CD4-positive, alpha-beta T cell treated with Interleukin-4 for 1 hour (primary cell): ENCODE results near the gene HAUS8.
A peak's percentile ranks its signal among the peaks of the same experiment; 100 is the strongest.
"Not testable (repeated sequence)": the region's sequence is repeated elsewhere in the genome, so short reads cannot be mapped to it uniquely, and the experiment has no call there.

Experiments
- DNase-seq, 2 donors: peaks; one replicate each; pipeline ENCODE4 v3.0.0-alpha.2; 2020 to 2022

The HAUS8 gene

DNA sequence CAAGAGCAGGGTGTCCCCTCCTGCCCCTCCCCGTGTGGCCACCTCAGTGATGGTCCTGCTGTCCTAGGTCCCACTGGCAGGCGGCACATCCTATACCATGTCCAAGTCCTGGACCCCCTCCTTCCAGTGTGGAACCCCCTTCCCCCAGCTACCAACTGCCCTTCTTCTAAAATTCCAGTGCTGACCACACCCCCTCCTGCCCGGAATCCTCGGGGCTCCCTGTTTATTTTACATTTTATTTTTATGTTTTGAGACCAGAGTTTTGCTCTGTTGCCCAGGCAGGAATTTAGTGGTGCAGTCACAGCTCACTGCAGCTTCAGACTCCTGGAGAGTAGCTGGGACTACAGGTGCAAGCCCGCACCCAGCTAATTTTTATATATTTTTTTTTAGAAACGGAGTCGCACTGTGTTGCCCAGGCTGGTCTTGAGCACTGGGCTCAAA, 47.7 kb downstream of the HAUS8 start:
- DNase-seq = no peak

- no peak for DNase-seq
These were observed 48.3 kb downstream of the HAUS8 start, which contains the start of gene CPAMD8 for GRCh38 chr19:17026706-17027534. TSS of gene CPAMD8 (minus strand) at chr19:17026810. CDS start at chr19:17026642, 168 bp downstream.

GRCh38 chr19:17025991-17026658, 49.1 kb downstream of the HAUS8 start:
- peak; percentile 10 to 27 for DNase-seq

GRCh38 chr19:17025361-17025760, 49.9 kb downstream of the HAUS8 start:
- no peak for DNase-seq

DNA sequence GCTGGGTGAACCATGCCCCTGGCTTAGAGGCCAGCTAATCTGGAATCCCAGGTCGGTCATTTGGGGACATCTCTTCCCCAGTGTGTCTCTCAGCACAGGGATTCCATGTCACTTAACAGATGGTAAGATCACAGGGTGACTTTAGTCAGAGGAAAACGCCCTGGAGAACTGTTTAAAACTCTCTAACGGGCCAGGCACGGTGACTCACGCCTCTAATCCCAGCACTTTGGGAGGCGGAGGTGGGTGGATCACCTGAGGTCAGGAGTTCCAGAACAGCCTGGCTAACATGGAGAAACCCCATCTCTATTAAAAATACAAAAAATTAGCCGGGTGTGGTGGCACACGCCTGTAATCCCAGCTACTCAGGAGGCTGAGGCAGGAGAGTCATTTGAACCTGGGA, 50.3 kb downstream of the HAUS8 start:
- not testable (repeated sequence) for DNase-seq

GRCh38 chr19:17023805-17024204, 51.4 kb downstream of the HAUS8 start:
- no peak for DNase-seq

DNA sequence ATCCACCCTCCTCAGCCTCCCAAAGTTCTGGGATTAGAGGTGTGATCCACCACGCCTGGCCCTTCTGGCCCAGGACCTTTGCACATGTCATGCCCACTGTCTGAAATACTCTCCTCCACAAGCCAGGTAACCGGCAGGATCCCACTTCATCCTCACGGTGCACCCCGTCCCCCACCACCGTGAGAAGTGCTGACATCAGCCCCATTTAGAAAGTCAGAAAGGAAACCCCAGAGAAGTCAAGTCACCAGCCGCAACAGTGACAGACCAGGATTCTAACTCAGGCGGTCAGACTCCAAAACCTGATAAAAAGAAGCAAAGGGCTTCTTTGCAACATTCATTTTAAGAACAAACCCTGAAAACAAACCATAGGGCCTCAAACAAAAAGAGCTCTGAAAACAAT, 52.5 kb downstream of the HAUS8 start:
- no peak for DNase-seq

DNA sequence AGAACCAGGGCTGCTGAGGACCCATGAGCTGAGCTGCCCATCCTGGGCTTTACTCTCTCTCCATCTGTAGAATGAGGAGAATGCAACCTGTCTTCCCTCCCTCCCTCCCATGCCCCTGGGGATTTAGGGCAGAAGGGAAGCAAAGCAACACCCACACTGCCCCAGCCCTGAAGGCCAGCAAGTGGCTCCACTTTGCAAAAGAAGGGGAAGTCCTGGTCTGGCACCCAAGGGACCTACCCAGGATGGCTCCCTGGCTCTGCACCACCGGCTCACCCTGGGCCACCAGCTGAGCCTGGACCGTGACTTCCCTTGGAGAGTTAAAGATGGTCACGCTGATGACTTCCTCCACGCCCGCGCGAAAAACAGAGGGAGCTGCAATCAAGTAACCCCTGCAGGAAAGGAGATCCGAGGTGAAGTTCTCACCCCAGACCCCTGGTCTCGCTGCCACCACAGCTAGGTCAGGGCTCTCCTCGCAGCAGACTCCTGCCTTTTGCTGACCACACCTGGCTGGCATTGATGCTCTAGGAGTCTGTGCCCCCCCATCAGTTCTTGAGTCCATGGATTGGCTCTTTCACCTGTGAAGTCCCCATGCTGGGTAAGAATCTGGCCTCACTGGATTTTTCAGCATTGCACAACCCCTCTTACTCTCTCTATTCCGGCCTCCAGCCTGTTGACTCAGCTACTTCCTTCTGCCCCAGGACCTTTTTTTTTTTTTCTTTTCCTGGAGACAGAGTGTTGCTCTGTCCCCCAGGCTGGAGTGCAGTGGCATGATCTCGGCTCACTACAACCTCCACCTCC, 53.3 kb downstream of the HAUS8 start:
- peak in 1 of 2 donors; percentile 52 for DNase-seq

GRCh38 chr19:17021328-17021727, 53.9 kb downstream of the HAUS8 start:
- no peak for DNase-seq

- no peak for DNase-seq
These were observed 54.4 kb downstream of the HAUS8 start for GRCh38 chr19:17020823-17021222.

GRCh38 chr19:17020385-17020784, 54.9 kb downstream of the HAUS8 start:
- no peak for DNase-seq

GRCh38 chr19:17014212-17014861, 60.9 kb downstream of the HAUS8 start:
- DNase-seq = not testable (repeated sequence)

DNA sequence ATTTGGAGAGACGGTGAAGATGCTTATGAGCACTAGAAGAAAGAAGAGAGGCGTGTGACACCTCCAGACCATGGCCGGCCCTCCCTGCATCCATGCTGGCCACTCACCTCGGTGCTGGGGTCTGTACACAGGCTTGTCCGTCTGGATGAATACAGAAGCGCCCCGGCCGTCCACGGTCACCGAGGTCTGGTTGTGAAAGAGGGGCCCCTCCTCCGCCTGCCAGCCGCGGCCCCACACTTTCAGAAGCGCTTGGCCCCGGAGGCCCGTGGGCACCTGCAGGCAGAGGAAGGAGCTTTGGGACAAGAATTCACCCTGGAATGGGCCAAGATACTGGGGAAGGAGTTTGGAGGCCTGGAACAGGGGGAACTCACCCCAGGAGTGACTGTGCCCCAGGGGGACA, 63.8 kb downstream of the HAUS8 start:
- no peak for DNase-seq

DNA sequence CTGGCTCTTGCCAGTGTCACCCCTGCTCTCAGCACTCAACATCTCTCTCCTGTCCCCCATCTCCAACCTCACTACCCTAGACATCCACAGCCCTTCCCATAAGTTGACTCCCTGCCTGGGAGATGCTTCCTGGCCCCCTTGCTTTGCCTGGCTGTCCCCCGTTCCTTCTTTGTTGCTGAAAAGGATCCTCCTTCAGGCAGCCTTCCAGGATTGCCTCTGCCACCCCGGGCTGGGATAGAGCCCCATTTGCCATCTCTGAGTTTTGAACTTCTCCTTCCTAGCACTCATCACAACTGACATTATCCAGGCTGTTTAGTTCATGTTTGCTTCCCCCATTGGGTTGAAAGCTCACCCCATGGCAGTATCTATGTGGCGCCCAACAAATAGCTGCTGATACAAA, 68.7 kb downstream of the HAUS8 start:
- DNase-seq = no peak

- no peak for DNase-seq
These were observed 70.3 kb downstream of the HAUS8 start for GRCh38 chr19:17005000-17005399.

GRCh38 chr19:17004386-17004785, 70.9 kb downstream of the HAUS8 start:
- DNase-seq = no peak

DNA sequence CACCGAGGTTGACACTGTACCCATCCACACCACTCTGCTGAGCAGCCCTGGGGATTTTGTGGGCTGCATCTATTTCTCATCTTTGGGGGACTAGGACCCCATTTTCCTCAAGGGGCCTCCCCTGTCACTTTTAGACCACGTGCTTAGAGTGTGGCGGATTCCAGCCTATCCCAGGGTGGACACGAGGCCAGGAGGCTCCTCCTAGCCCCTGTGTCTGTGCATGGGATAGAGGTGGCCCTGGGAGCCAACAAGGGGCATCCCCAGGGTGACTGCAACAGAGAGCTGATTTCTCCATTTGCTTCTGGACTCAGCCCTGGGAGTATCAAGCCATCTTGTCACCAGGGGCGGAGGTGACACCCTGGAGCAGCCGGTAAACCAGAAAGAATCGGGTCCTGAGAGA, 72.8 kb downstream of the HAUS8 start:
- no peak for DNase-seq

- peak; percentile 81 to 94 for DNase-seq
These were observed 73.6 kb downstream of the HAUS8 start for GRCh38 chr19:17001603-17002183.
